Dedifferentiated amniotic fluid mesenchymal stem cell (primary cell): ENCODE results near the gene ADAM22.
"Not testable (repeated sequence)": the region's sequence is repeated elsewhere in the genome, so short reads cannot be mapped to it uniquely, and the experiment has no call there.

ENCODE experiments used
- DNase-seq: peaks from one replicate; pipeline ENCODE4 v3.0.0-alpha.2; 2016; ENCODE audit errors: extremely low spot score

The ADAM22 gene

DNA sequence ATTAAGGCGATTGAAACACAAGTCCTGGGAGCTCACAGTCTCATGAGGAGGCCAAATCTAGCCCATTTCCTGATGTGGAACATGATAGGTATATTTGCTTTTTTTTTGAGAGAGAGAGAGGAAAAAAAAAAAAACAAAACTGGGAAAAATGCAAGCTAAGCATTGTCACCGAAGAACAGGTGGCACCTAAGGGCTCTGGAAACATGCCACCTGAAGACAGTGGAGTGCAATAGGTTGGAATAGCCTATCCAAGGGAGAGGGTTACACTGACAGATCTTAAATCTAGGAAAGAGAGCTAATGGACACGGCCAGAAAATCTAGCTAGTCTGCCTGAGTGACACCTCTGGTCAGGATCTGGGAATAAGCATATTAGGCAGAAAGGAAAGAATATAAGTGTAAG, 175.6 kb downstream of the ADAM22 start:
- DNase-seq, result no peak

GRCh38 chr7:88111140-88111743, 177.2 kb downstream of the ADAM22 start:
- peak; percentile 56 for DNase-seq

DNA sequence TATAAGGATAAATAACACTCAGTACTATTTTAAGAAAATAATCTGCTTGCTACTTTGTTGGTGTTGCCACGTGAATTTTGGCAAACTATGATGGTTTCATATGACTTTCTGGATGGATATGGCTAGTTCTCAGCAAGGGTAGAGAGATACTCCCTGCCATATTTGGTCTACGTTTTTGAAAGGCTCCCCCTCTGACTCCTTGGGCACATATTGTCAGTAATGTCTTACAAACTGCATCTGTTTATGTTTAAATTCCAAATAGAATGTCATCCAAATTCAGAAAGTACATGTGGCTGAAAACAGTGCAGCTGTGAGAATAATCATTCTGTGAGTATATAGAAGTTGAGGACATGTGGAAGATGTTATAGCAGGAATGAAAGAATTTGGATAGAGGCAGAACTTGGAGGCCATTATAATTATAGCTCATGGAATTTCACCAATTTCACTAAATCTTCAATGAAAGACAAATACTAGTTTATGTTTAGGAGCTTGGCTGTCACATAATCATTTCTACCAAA, 178.0 kb downstream of the ADAM22 start:
- DNase-seq, result no peak

DNA sequence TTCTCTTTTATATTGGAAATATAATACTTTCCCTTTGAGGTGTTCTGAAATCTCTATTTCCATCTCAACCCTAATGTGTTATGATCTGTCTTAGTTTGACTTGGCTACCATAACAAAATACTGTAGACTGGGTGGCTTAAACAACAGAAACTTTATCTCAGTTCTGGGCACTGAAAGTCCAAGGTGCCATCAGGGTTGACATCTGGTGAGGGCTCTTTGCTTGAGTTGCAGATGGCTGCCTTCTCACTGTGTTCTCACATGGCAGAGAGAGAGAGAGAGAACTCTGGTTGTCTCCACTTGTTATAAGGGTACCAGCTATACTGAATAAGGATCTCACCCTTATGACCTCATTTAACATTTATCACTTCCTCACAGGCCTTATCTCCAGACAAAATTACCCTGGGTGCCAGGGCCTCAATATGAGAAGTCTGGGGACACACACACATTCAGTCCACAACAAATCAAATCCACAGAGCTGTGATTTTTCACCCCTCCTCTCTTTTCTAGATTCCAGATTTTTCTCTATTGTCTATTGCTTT, 181.3 kb downstream of the ADAM22 start:
- no peak for DNase-seq

DNA sequence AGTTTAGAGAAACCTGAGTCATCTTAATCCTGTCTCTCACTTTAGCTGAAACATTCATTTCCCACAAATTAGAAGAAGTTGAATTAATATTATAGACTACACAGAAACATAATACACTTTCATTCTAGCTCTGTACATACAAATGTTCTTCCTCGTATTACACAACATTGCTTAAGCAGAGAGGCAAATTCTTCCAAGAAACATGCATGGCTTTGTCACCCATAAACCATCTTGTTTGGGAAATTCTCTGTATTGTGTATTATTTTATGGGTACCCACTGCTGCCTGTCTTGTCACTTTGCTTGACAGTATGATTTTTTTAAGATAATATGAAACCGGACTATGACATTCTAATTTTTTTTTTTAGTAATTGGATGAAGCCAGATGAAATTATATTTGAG, 181.8 kb downstream of the ADAM22 start:
- no peak for DNase-seq

GRCh38 chr7:88116235-88116795, 182.3 kb downstream of the ADAM22 start:
- DNase-seq, result no peak

GRCh38 chr7:88117325-88117724, 183.3 kb downstream of the ADAM22 start:
- no peak for DNase-seq

DNA sequence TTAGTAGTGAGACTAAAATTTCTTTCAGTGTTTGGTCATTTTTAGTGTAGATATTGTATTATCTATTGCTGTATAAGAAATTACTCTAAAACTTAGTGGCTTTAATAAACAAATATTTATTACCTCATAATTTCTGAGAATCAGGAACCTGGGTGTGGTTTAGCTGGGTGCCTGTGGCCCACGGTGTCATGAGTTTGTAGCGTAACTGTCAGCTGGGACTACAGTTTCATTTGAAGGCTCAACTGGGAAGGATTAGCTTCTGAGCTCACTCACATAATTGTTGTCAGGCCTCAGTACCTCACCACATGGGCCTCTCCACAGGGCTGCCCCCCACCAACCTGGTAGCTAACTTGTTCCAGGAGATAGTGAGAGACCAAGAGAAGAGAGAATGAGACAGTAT, 187.3 kb downstream of the ADAM22 start:
- no peak for DNase-seq

- no peak for DNase-seq
Measured at GRCh38 chr7:88127637-88128290, 193.7 kb downstream of the ADAM22 start.

DNA sequence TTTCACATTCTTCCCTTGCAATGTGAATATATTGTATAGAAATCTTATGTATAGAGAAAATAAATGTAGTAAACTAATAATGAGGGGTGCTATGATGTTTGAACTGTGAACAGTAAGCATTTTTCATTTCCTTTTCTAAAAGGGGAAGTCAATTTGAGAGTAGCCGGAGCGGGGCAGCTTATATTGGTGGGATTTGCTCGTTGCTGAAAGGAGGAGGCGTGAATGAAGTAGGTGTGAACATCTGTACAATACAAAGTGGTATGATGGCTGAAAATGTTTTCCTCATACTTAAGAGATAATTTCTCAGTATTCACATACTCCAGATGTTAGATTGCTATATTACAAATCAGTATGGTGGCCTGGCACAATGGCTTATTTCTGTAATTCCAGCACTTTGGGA, 198.7 kb downstream of the ADAM22 start:
- no peak for DNase-seq

GRCh38 chr7:88140947-88141346, 206.9 kb downstream of the ADAM22 start:
- no peak for DNase-seq

DNA sequence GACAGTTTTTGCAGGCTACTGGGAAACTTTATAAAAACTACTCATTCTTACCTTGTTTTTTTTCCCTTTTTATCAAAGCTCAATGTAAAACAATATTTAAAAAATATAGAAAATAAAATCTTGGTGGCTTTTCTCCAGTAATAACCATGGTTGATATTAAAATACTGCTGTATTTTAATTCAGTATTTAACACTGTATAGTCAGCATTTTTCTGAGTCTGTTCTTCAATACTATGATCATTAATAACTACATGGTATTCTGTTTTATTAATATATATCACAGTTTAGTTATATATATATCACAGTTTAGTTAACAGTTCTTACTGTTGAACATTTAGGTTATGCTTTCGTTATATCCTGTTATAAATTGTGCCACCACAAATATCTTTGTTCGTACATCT, 207.4 kb downstream of the ADAM22 start:
- DNase-seq, result no peak

DNA sequence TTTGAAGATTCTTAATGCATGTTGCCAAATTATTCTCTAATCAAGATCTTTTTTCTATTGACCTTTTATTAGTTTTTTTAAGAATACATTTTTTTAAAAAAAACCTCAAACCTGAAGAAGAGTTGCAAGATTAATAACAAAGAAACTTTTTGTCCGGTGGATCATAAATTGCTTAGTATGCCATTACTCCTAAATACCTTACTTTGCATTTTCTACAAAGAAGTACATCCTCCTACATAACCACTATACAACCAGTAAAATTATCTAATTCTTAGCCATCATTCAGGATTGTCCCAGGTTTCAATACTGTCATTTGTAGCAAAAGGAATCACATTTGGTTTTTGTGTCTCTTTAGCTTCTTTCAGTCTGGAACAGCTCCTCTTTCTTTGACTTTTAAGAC, 207.9 kb downstream of the ADAM22 start:
- no peak for DNase-seq

GRCh38 chr7:88146616-88147015, 212.6 kb downstream of the ADAM22 start:
- DNase-seq, result no peak

GRCh38 chr7:88147341-88147740, 213.3 kb downstream of the ADAM22 start:
- DNase-seq, result no peak

DNA sequence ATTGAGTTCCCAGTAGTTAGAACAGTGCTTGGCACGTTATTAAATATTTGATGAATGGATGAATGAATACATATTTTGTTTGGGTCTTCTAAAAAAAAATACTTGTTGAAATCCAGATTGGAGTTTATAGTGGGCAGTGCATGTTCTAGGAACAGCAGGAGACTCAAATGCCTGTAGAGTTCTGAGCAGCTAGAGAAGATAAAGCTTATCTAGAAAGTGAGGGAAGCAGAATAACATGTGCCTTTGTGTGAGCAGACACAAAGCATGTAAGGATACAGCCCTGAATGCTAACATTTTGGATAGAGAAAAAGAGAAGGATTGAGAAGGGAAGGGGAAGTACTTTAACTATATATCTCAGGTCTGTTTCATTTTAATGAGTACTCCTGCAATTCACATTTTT, 213.9 kb downstream of the ADAM22 start:
- no peak for DNase-seq

DNA sequence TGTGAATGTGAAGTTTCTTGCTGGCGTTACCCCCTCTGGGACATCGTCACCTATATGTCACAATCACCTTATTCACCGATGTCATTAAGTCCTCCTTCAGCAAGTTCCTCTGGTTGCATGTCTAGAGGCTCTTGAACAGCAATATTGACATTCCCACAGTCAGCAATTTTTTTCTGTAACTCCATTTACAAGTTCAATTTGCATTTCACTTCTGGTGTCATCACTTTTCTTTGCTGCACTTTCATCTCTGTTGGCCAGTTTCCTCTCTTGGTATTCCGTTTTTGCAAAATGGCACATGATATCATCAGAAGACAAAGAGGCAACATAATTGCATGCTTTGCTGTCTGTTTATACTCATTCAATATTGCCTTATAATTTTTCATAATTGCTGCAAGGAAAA, 216.0 kb downstream of the ADAM22 start:
- DNase-seq, result no peak

GRCh38 chr7:88151119-88151790, 217.2 kb downstream of the ADAM22 start:
- DNase-seq, result no peak

- no peak for DNase-seq
Measured at GRCh38 chr7:88153378-88153777, 219.3 kb downstream of the ADAM22 start.

DNA sequence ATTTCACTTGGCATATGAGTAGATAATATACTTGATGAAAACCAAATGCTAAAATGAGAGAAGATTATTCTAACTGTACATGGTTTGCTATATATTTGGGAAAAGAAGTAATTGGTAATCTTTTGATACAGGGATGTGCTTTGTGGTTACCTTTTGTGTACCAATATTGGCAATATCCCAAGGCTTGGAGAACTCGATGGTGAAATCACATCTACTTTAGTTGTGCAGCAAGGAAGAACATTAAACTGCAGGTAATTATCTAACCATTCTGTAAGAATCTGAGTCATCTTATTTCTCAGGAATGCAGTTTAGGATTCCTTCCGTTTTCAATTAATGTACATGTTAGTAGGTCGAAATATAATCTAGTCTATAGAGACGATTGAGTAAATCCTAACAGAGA, 221.7 kb downstream of the ADAM22 start:
- no peak for DNase-seq

DNA sequence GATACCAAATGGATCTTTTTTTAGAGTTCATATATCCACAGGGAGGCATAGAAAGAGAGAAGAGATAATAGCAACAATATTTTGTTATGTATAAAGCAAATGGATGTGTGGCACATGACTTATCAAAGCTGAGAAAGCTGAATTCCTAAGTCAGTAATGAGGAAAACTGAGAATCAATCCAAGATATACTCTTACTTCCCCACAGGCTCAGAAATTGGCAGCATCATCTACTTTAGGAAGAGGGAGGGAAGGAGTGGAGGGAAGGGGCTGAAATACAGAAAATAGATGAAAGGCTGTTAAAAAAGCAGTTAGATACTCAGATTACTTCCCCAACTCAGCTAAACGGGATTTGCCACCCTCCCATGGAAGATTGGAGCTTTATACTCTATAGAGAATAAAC, 222.3 kb downstream of the ADAM22 start:
- DNase-seq, result no peak

GRCh38 chr7:88159741-88160140, 225.7 kb downstream of the ADAM22 start:
- DNase-seq, result not testable (repeated sequence)

- DNase-seq, result no peak
Measured at GRCh38 chr7:88165697-88166096, 231.6 kb downstream of the ADAM22 start.
